Neural progenitor cell (in vitro differentiated cells): ENCODE measurements around the gene WDFY2.

Experiments
- CTCF ChIP-seq: fragments of 200-600 bp; sonication (generic); IDR thresholded peaks from 2 replicates; pipeline ENCODE4 v1.5.1; 2017; ENCODE audit warnings: antibody characterized with exemption, mild to moderate bottlenecking
- EZH2 ChIP-seq: fragments of 200-600 bp; sonication (generic); IDR thresholded peaks from 2 replicates; pipeline ENCODE4 v1.6.1; 2017; ENCODE audit warnings: antibody characterized with exemption, mild to moderate bottlenecking, moderate library complexity
- EZH2phosphoT487 ChIP-seq: fragments of 200-600 bp; sonication (generic); IDR thresholded peaks from 2 replicates; pipeline ENCODE4 v1.6.1; 2017; ENCODE audit warnings: antibody characterized with exemption

DNA sequence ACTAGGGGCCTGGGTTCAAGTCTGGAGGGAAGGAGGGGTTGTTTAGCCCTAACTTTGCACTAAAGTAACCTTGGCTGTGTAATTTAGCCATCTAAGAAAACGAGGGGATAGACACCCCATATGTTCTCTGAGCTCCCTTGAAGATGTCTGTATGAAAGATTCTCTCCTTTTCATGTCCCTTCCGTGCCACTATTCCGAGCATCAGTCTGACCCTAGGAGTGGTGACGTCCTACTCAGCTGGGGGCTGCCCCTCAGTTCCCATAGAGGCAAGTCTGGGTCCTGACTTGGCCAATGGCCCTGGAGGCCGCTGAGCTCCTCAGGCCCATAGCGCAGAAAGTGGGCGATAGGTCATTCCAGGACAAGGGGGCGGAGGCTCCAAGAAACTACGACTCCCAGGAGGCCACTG lies 790 bp upstream of the WDFY2 start:
- no peak for TF ChIP-seq CTCF
- no peak for TF ChIP-seq EZH2phosphoT487
- no peak for TF ChIP-seq EZH2
